ENCODE measurements around the gene COL8A2.
A peak's percentile ranks its signal among the peaks of the same experiment; 100 is the strongest.

COL8A2 gene

GRCh38 chr1:36157115-36157903, 32.3 kb upstream of the COL8A2 start:
- DNase-seq (ENCODE audit: low read depth): no peak

GRCh38 chr1:36156329-36157114, 31.5 kb upstream of the COL8A2 start:
- no peak for DNase-seq (ENCODE audit: low read depth)

GRCh38 chr1:36155408-36156328, 30.6 kb upstream of the COL8A2 start, which contains the start of gene MAP7D1:
Gene MAP7D1, plus strand, starts transcription at chr1:36156160. Its CDS starts 258 bp downstream, at chr1:36156418.
- peak; percentile 77 for DNase-seq (ENCODE audit: low read depth)

GRCh38 chr1:36154765-36155407, 29.9 kb upstream of the COL8A2 start:
- DNase-seq (ENCODE audit: low read depth): no peak

- no peak for DNase-seq (ENCODE audit: low read depth)
These were observed 29.3 kb upstream of the COL8A2 start for GRCh38 chr1:36154335-36154734.

GRCh38 chr1:36153476-36153875, 28.5 kb upstream of the COL8A2 start:
- no peak for DNase-seq (ENCODE audit: low read depth)

- DNase-seq (ENCODE audit: low read depth): no peak
These were observed 26.8 kb upstream of the COL8A2 start for GRCh38 chr1:36151845-36152203.

GRCh38 chr1:36151134-36151844, 26.3 kb upstream of the COL8A2 start:
- DNase-seq (ENCODE audit: low read depth): no peak

GRCh38 chr1:36150296-36151133, 25.5 kb upstream of the COL8A2 start:
- peak; percentile 58 for DNase-seq (ENCODE audit: low read depth)

- no peak for DNase-seq (ENCODE audit: low read depth)
These were observed 24.9 kb upstream of the COL8A2 start for GRCh38 chr1:36149973-36150295.

- peak; percentile 99 for DNase-seq (ENCODE audit: low read depth)
These were observed 24.4 kb upstream of the COL8A2 start, which contains the start of gene TRAPPC3 for GRCh38 chr1:36149237-36149972. Gene TRAPPC3, minus strand, starts transcription at chr1:36149486. Its CDS starts 108 bp downstream, at chr1:36149378.

GRCh38 chr1:36148821-36149236, 23.8 kb upstream of the COL8A2 start:
- DNase-seq (ENCODE audit: low read depth): no peak

GRCh38 chr1:36144413-36144812, 19.4 kb upstream of the COL8A2 start:
- no peak for DNase-seq (ENCODE audit: low read depth)

- no peak for DNase-seq (ENCODE audit: low read depth)
These were observed 18.4 kb upstream of the COL8A2 start for GRCh38 chr1:36143424-36143823.

GRCh38 chr1:36142121-36142520, 17.1 kb upstream of the COL8A2 start:
- no peak for DNase-seq (ENCODE audit: low read depth)

- DNase-seq (ENCODE audit: low read depth): no peak
These were observed 14.5 kb upstream of the COL8A2 start for GRCh38 chr1:36139521-36139920.

GRCh38 chr1:36137776-36138175, 12.8 kb upstream of the COL8A2 start:
- no peak for DNase-seq (ENCODE audit: low read depth)

- no peak for DNase-seq (ENCODE audit: low read depth)
These were observed 12.2 kb upstream of the COL8A2 start for GRCh38 chr1:36137226-36137625.

- DNase-seq (ENCODE audit: low read depth): no peak
These were observed 11.5 kb upstream of the COL8A2 start for GRCh38 chr1:36136535-36136934.
